Colonic mucosa (tissue), 4 donors: ENCODE data around the gene TGDS. TPM values are rescaled to one million over a fixed set of nuclear protein-coding genes. Genes with fewer than 3 reads are reported as not detected.

Experiments used
- DNase-seq: peaks from one replicate; pipeline ENCODE4 v3.0.0-alpha.2; 2020
- H3K27ac ChIP-seq: fragments of 200-600 bp; one replicate; pipeline ENCODE4 v1.8.0; 2021
- H3K27me3 ChIP-seq: fragments of 200-600 bp; one replicate; pipeline ENCODE4 v1.8.0; 2021
- H3K36me3 ChIP-seq: fragments of 200-600 bp; one replicate; pipeline ENCODE4 v1.8.0; 2021
- H3K4me1 ChIP-seq: fragments of 200-600 bp; one replicate; pipeline ENCODE4 v1.8.0; 2021; ENCODE audit warnings: mild to moderate bottlenecking
- H3K4me3 ChIP-seq: fragments of 200-600 bp; one replicate; pipeline ENCODE4 v1.8.0; 2021
- H3K9ac ChIP-seq, 2 donors: one replicate each; pipeline ENCODE4 v1.7.0; 2013; ENCODE audit warnings: control low read depth in 2 of 2, low read depth in 2 of 2, low read length in 2 of 2
- H3K9me3 ChIP-seq: fragments of 200-600 bp; one replicate; pipeline ENCODE4 v1.8.0; 2021
- intact Hi-C: fragments of 100-400 bp; cut with DNase I; formaldehyde crosslinking; loops from one replicate; pipeline ENCODE4 v1.14.1; 2022
- total RNA-seq, 2 donors: library from RNA; stranded (reverse); fragmentation: NEBNext Ultra II Directional in 1 of 2; extraction: Animal tissue kit (Norgen Biotek cat#: 25700) in 1 of 2; gene quantifications; one replicate each; pipeline ENCODE4 v1.2.1, GENCODE V29; 2021
- TF ChIP-seq, protein P1 (sequence below): fragments of 200-600 bp; IDR thresholded peaks from one replicate; pipeline ENCODE4 v1.8.0; 2022; ENCODE audit warnings: antibody characterized with exemption, mild to moderate bottlenecking
- donor health status: healthy.
- donor health status: DM: no; HTN: no; CAD: no.
- donor health status: DM: no; HTN: no; CAD: no.

Gene TGDS
- total RNA-seq, 2 donors from 2014 or later = 7.2 to 9.3 TPM

DNA sequence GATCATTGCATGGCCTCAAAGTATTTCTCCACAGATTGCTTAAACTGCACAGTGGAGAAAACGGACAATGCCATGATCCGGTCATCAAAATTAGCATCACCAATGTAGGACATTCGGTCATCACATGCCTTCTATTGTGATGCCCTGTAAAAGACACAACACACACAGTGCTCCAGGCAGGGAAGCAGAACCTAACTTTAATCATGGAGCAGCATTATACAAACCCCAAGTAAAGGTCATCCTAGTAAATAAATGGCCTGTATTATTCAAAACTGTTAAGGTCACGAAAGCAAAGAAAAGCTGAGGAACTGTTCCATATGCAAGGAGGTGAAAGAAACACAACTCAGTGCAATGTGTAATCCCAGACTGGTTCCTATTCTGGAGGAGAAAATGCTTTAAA is 42.2 kb downstream of the TGDS start:
- H3K27ac ChIP-seq = no peak overlapping the region
- no peak overlapping the region for H3K9ac ChIP-seq
- intact Hi-C loops = no loop called here
- H3K4me3 ChIP-seq = no peak overlapping the region
- H3K27me3 ChIP-seq = no peaks in the 10 kb centered on the region
- H3K36me3 ChIP-seq = no peaks in the 10 kb centered on the region
- DNase-seq = no peak
- H3K4me1 ChIP-seq = no peaks in the 10 kb centered on the region
- TF ChIP-seq, protein P1, sequence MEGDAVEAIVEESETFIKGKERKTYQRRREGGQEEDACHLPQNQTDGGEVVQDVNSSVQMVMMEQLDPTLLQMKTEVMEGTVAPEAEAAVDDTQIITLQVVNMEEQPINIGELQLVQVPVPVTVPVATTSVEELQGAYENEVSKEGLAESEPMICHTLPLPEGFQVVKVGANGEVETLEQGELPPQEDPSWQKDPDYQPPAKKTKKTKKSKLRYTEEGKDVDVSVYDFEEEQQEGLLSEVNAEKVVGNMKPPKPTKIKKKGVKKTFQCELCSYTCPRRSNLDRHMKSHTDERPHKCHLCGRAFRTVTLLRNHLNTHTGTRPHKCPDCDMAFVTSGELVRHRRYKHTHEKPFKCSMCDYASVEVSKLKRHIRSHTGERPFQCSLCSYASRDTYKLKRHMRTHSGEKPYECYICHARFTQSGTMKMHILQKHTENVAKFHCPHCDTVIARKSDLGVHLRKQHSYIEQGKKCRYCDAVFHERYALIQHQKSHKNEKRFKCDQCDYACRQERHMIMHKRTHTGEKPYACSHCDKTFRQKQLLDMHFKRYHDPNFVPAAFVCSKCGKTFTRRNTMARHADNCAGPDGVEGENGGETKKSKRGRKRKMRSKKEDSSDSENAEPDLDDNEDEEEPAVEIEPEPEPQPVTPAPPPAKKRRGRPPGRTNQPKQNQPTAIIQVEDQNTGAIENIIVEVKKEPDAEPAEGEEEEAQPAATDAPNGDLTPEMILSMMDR = no peak
- no peaks in the 10 kb centered on the region for H3K9me3 ChIP-seq

DNA sequence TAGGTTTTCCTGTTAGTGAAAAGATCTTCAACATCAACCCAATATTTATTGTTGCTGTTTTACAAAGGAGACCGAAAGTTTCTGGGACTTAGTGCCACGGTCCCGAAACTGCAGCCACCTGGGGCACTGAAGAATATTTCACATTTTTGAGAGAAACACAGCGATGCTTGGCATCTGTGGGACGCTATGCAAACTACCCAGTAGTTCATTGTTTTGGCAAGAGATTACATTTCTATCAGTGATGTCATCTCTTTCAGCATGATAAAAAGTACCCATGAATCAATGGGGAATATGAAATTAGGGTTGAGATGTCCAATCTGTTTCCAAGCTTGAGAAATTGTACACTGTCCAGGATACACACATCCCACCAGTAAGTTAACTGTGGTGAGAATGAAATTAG is 43.9 kb downstream of the TGDS start:
- no peak overlapping the region for H3K27ac ChIP-seq
- TF ChIP-seq, protein P1 = no peak
- no peak overlapping the region for H3K9ac ChIP-seq
- no peak for DNase-seq
- H3K4me1 ChIP-seq = peaks cover 5% of the 10 kb centered on the region
- intact Hi-C loops = no loop called here
- no peaks in the 10 kb centered on the region for H3K36me3 ChIP-seq
- H3K4me3 ChIP-seq = no peak overlapping the region
- no peaks in the 10 kb centered on the region for H3K27me3 ChIP-seq
- H3K9me3 ChIP-seq = no peaks in the 10 kb centered on the region

DNA sequence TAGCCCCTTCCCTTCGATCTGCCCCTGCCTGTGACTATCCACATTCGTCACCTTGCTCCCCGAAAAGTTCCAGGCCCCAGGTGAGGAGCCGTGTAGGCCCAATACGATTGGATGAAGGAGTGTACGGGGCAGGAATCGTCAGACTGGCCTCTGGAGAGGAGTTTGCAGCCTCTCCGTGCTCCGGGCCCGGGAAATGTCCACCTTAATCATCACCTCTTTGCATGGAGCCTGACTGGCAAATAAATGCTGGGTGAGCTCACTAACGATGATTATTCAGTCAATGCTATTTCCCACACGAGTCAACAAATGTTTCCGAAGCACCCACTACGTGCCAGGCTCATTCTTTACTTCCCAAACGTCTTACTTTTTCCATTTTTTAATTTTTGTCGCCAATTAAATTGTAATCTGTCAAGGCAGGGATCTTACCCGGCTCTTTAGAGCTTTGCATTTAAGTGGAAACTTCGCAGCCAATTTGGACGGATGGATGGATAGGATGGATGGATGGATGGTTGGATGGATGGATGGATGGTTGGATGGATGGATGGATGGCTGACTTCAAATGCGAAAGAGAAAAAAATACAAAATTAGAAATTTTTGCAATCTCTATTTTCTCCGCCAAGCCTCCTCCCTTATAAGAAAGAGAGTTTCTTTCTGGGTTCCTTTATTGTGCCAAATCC is 45.8 kb downstream of the TGDS start:
- peak overlapping the region; percentile 76 for H3K4me3 ChIP-seq
- DNase-seq = no peak
- intact Hi-C loops = no loop called here
- H3K27ac ChIP-seq = peak overlapping the region; percentile 91
- H3K9me3 ChIP-seq = no peaks in the 10 kb centered on the region
- TF ChIP-seq, protein P1 = no peak
- H3K36me3 ChIP-seq = no peaks in the 10 kb centered on the region
- H3K27me3 ChIP-seq = no peaks in the 10 kb centered on the region
- H3K4me1 ChIP-seq = peaks cover 5% of the 10 kb centered on the region
- H3K9ac ChIP-seq = peak overlapping the region; percentile 87 to 90

DNA sequence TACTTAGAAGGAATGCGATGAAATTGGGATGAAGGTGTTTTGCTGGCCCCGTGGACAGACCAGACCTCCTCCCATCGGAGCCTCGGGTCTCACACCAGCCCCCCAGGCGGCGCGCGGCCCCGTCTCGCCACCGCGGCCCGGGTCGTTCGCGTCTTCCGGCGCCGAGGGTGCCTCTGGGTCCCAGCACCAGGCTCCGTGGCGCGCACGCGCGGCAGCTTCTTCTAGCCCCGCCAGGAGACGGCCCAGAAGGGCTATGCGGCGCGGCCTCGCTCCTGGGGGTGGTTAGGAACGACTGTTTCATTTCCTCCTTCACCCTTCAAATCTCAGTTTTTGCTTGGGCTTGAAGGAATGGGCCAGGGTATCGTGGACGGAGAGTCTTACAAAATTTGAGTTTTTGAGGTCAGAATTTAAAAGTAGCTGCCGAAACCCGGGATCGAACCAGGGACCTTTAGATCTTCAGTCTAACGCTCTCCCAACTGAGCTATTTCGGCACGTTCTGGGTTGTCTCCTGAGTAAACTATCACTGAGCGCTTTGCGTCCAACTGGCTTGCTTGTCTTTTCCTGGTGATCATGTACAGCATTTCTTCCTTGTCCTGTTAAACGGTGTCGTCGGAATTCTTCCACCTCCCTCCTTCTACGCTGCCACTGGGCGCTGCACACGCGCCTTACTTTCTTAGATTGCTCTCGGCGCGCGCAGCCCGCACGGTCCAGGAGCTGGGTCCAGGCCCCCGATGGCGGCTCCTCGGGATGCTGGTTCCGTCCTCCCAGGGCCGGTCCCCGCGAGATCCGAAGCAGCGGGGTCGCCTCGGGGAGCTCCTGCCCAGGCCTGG is 46.5 kb downstream of the TGDS start:
- Histone ChIP-seq H3K27ac (peak overlapping the region; percentile 91), H3K4me3 (peak overlapping the region; percentile 76), H3K4me1 (peaks cover 5% of the 10 kb centered on the region), H3K27me3 (no peaks in the 10 kb centered on the region), H3K9ac (peak overlapping the region; percentile 87 to 90), H3K36me3 (no peaks in the 10 kb centered on the region), H3K9me3 (no peaks in the 10 kb centered on the region)
- intact Hi-C loops = loop anchor here (5.0 to 10.0 kb wide), 2 partner anchors 48 to 115 kb away; partner anchors contain the start of gene TGDS
- peak; percentile 94 for DNase-seq
- TF ChIP-seq, protein P1 = no peak

DNA sequence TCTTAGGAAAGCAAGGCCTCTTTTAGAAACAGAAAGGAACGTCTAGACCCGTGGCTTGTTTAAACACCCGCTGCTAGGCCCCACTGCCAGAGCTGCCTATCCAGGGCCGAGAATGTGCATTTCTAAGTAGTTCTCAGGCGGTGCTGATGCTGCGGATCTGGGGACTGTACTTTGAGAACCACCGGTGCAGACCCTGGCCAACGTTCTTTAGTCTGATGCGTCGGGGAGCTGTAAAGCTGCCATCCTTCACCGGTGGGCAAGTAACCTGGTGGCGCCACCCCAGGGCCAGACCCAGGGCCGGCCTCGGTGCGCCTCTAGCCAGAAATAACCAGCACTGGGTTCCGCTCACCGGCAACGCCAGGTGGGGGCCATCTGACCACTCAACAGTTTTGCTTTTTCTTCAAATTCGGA is 47.1 kb downstream of the TGDS start:
- Histone ChIP-seq H3K4me1 (peaks cover 5% of the 10 kb centered on the region), H3K27ac (peak overlapping the region; percentile 91), H3K36me3 (no peaks in the 10 kb centered on the region), H3K9me3 (no peaks in the 10 kb centered on the region), H3K27me3 (no peaks in the 10 kb centered on the region), H3K9ac (peak overlapping the region; percentile 87 to 90), H3K4me3 (peak overlapping the region; percentile 76)
- DNase-seq = peak; percentile 62
- TF ChIP-seq, protein P1 = no peak
- intact Hi-C loops = loop anchor here (5.0 to 10.0 kb wide), 2 partner anchors 48 to 114 kb away; partner anchors contain the start of gene TGDS
